HepG2 (cell line): ENCODE measurements around the gene C5.

ENCODE experiments used
- CTCF ChIP-seq: sonication (generic); formaldehyde crosslinking; IDR thresholded peaks from 2 replicates; pipeline ENCODE4 v1.5.0; 2020; ENCODE audit warnings: mild to moderate bottlenecking, missing genetic modification reagents, moderate library complexity
- EP300 ChIP-seq, 3 experiments: sonication (generic) in 1 of 3; formaldehyde crosslinking in 1 of 3; IDR thresholded peaks; 2 replicates each; pipeline versions ENCODE4 v1.5.1 to v1.6.1; 2011 to 2020; ENCODE audit warnings: low read depth in 2 of 3, low read length in 2 of 3, borderline replicate concordance in 1 of 3, improper control_type of control experiment in 1 of 3, mild to moderate bottlenecking in 1 of 3, missing genetic modification reagents in 1 of 3, moderate library complexity in 1 of 3
- ERF ChIP-seq: IDR thresholded peaks from 2 replicates; pipeline ENCODE4 v1.6.1; 2018; ENCODE audit warnings: missing biosample characterization, missing genetic modification reagents
- HINFP ChIP-seq: sonication (generic); formaldehyde crosslinking; IDR thresholded peaks from 2 replicates; pipeline ENCODE4 v1.4.0; 2020; ENCODE audit warnings: low read depth, mild to moderate bottlenecking, missing genetic modification reagents
- MYNN ChIP-seq: sonication (generic); formaldehyde crosslinking; IDR thresholded peaks from 2 replicates; pipeline ENCODE4 v1.4.0; 2020; ENCODE audit warnings: mild to moderate bottlenecking, low read depth, missing genetic modification reagents
- NFIC ChIP-seq: IDR thresholded peaks from 2 replicates; pipeline ENCODE4 v1.6.1; 2012; ENCODE audit warnings: mild to moderate bottlenecking, low read length, inconsistent platforms
- NFYB ChIP-seq: sonication (generic); formaldehyde crosslinking; IDR thresholded peaks from 2 replicates; pipeline ENCODE4 v1.4.0; 2020; ENCODE audit warnings: missing genetic modification reagents
- PHF21A ChIP-seq: sonication (generic); formaldehyde crosslinking; IDR thresholded peaks from 2 replicates; pipeline ENCODE4 v1.5.0; 2020; ENCODE audit warnings: mild to moderate bottlenecking, missing genetic modification reagents
- POLR2A ChIP-seq, 2 experiments: IDR thresholded peaks; 2 replicates each; pipeline ENCODE4 v1.6.1; 2011; ENCODE audit warnings: low read depth in 2 of 2, low read length in 2 of 2, mild to moderate bottlenecking in 1 of 2, moderate library complexity in 1 of 2; ENCODE audit not compliant: insufficient read depth in 1 of 2
- TOPORS ChIP-seq: sonication (generic); formaldehyde crosslinking; IDR thresholded peaks from 2 replicates; pipeline ENCODE4 v1.8.0; 2023; ENCODE audit warnings: mild to moderate bottlenecking, missing genetic modification reagents
- ZMYM2 ChIP-seq: sonication (generic); formaldehyde crosslinking; IDR thresholded peaks from 2 replicates; pipeline ENCODE4 v1.8.0; 2022; ENCODE audit warnings: mild to moderate bottlenecking, missing genetic modification reagents
- ZNF20 ChIP-seq: sonication (generic); formaldehyde crosslinking; IDR thresholded peaks from 2 replicates; pipeline ENCODE4 v1.4.0; 2020; ENCODE audit warnings: mild to moderate bottlenecking, moderate library complexity, missing genetic modification reagents
- ZNF7 ChIP-seq: IDR thresholded peaks from 2 replicates; pipeline ENCODE4 v1.6.1; 2016; ENCODE audit warnings: missing biosample characterization, missing genetic modification reagents

- no peak for TF ChIP-seq NFYB (CRISPR knock-in tag)
- no peak for TF ChIP-seq ZNF7
- TF ChIP-seq NFIC, result no peak
- no peak for TF ChIP-seq CTCF (CRISPR knock-in tag)
- no peak for TF ChIP-seq HINFP (CRISPR knock-in tag)
- no peak for TF ChIP-seq ZNF20 (CRISPR knock-in tag)
- TF ChIP-seq MYNN (CRISPR knock-in tag), result no peak
- TF ChIP-seq PHF21A, result no peak
- TF ChIP-seq ZMYM2 (CRISPR knock-in tag), result no peak
- TF ChIP-seq ERF, result no peak
- no peak for TF ChIP-seq EP300 (IDR thresholded peaks at IDR 0.05; ENCODE audit: low read depth in 2 of 2, low read length in 2 of 2)
- no peak for TF ChIP-seq EP300 (CRISPR knock-in tag; IDR thresholded peaks at IDR 0.05; ENCODE audit: borderline replicate concordance)
- TF ChIP-seq POLR2A (IDR thresholded peaks at IDR 0.05; ENCODE audit: insufficient read depth in 1 of 2, low read depth in 2 of 2, low read length in 2 of 2), result no peak
- TF ChIP-seq TOPORS (CRISPR knock-in tag), result no peak
Observed at GRCh38 chr9:120948824-120949223, 101.3 kb downstream of the C5 start.
